HG02678 (cell line): ENCODE results near the gene SYCN.
"Not testable (repeated sequence)": the region's sequence is repeated elsewhere in the genome, so short reads cannot be mapped to it uniquely, and the experiment has no call there.

ENCODE experiments used
- ATAC-seq: cut with Tn5 transposase; IDR thresholded peaks from one replicate; pipeline ENCODE4 v1.9.1; 2021; ENCODE audit warnings: mild to moderate bottlenecking, moderate library complexity; ENCODE audit not compliant: unreplicated experiment

The SYCN gene

DNA sequence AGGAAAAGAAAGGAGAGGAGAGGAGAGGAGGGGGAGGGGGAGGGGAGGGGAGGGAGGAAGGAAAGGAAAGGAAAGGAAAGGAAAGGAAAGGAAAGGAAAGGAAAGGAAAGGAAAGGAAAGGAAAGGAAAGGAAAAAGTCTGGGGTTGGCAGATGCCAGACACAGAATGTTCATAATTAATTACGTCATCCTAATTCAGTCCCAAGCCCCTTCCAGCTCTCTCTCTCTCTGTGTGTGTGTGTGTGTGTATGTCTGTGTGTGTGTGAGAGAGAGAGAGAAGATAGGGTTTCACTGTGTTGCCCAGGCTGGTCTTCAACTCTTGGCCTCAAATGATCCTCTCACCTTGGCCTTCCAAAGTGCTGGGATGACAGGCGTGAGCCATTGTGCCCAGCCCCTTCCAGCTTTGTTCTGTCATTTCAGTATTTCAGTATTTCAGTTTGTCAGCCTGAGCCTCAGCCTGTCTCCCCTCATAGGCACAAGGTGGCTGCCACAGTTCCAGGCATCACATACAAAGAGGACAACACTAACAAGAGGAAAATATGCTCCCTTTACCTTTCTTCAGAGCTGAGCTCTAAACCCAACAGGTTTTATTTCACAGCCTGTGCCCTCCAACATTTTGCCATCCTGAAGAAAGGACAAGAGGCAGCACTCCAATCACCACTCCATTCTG lies 26.2 kb upstream of the SYCN start:
- ATAC-seq = no peak

DNA sequence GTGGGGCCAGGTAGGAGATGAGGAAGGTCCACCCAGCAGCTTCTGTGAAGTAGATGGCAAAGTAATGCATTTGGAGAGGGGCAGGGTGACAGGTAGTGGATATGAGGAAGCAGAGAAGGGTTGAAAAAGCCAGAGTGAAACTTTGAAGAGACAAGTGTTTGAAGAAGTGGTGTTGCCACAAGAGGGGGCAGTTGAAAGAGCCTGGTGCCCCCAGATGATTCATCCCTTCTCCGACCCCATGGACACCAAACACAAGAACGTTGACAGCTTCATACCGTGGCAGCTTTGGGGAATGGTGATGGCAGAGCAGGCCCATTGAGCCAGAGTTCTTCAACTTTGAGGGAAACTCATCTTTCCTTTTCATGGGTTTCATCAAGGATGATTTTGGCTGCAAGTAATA lies 20.8 kb upstream of the SYCN start:
- no peak for ATAC-seq

DNA sequence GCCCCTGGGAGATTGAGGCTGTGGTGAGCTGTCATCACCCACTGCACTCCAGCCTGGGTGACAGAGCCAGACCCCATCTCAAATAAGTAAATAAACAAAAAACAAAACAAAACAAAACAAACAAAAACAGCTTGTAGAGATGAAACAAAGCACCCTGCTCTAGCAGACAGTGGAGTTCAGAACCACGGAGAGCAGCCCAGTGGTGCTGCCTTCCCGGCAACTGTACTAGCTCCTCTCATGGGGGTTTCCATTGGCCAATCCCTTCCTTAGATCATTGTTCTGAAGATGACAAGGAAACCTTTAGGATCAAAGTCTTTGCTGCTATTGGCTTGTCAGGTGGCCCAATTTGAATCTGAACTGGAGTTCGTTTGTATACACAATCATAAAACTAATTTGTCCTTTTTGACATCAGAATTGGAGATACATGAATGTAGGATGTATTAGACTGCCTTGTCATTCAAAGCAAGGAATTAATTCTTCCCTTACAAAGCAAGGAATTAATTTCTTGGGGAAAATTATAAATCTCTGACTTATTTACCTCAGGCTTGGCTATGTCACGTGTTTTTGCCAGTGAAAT lies 19.7 kb upstream of the SYCN start:
- no peak for ATAC-seq

DNA sequence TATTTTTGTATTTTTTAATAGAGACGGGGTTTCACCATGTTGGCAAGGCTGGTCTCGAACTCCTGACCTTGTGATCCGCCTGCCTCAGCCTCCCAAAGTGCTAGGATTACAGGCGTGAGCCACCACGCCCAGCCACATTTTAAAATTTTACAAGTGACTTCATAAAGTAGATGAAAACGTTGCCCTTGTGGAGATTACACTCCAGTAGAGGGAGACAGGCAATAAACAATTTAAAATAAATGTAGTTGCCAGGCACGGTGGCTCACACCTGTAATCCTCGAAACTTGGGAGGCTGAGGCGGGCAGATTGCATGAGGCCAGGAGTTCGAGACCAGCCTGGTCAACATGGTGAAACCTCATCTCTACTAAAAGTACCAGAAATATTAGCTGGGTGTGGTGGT lies 15.0 kb upstream of the SYCN start:
- not testable (repeated sequence) for ATAC-seq

DNA sequence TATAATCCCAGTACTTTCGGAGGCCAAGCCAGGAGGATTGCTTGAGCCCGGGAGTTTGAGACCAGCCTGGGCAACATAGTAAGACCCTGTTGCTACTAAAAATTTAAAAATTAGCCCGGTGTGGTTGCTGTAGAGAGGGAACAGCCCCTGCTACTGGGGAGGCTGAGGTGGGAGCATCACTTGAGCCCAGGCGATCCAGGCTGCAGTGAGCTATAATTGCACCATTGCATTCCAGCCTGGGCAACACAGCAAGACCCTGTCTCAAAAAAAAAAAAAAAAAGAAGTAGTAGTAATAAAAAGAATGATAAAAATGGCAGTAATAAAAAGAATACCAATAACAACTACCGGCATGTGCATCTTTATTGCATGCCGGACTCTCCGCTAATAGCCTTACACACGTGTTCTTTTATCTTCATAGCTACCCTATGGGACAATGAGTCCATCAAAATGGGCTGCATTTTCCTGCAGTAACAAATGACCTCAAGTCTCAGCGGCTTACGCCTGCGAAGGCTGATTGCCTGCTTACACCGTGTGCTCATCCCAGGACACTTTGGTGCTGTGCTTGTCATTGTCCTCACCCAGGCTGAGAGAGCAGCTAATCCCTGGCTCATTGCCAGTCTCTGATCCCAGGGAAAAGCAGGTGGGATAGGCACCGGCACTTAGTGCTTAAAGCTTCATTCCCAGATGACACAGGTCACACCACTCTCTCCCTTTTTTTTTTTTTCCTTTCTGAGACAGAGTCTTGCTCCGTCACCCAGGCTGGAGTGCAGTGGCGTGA lies 14.4 kb upstream of the SYCN start:
- no peak for ATAC-seq

DNA sequence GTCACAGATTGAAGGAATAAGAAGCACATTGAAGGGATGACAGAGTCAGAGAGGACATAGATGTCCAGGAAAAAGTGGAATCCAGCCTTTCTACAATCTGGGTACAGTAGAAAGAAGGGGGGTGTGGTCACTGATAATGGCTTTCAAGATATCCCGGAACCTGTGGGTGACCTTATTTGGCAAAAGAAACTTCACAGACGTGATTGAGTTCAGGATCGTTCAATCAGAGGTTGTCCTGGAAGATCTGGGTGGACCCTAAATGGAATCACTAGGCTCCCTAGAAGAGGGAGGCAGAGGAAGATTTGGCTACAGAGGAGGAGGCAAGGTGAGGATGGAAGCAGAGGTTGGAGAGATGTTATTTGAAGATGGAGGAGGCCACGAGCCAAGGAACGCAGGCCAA lies 13.0 kb upstream of the SYCN start:
- ATAC-seq = no peak

DNA sequence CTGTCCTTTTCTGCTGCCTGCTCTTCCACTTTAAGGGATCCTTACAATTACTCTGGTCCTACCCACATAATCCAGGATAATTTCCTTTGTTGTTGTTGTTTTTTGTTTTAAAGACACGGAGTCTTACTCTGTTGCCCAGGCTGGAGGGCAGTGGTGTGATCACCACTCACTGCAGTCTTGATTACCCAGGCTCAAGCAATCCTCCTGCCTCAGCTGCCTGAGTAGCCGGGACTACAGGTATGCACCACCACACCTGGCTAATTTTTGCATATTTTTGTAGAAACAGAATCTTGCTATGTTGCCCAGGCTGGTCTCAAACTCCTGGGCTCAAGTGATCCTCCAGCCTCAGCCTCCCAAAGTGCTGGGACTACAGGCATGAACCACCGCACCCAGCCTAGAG lies 11.3 kb upstream of the SYCN start:
- not testable (repeated sequence) for ATAC-seq

DNA sequence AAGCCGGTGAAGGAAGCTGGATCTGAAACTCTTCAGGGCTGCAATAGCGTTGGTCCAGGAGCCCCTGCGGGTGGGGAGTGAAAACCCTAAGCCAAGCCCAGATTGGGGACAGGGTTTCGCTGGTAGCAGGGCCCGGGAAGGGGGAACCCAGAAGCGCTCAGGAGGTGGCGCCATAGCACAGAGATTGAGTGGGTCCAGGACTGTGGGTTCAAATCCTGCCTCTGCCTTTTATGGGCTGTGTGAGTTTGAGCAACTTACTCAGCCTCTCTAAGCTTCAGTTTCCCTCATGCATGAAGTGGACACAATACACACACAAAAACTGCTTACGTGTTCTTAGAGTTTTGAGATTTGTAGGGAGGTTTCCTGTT lies 8.3 kb upstream of the SYCN start:
- no peak for ATAC-seq

DNA sequence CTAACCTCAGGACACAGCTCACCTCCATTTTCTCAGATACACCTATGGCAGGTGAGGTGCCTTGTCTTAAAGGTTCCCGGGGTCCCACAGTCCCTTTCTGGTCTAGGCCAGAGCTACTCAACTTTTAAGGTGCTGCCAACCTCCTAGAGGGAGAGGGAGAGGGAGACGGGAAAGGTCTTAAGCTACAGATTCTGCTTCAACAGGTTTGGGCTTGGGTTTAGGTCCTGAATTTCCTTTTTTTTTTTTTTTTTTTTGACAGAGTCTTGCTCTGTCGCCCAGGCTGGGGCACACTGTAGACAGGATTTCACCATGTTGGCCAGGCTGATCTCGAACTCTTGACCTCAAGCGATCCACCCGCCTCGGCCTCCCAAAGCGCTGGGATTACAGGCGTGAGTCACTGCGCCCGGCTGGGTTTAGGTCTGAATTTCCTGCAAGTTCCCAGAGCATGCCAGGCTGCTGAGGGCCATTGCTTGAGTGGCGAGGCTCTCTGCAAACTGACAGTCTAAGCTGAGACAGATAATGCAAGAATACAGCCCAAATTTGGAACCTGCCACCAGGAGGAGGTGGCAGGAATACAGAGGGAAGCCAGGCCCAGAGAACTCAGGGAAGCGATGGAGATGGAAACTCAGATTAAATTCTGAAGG lies 7.8 kb upstream of the SYCN start:
- ATAC-seq = no peak

DNA sequence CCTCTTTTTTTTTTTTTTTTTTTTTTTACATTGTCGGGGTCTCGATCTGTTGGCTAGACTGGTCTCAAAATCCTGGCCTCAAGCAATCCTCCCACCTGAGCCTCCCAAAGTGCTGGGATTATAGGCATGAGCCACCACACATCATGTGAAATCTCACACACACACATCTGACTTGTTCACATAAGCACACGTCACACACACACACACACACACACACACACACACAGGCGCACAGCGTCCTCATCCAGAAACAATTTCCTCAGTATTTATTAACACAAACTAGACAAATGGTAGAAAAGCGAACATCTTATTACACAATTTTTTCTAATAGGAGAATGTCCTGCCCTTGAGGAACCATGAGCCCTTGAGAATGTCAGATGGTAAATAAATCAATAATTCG lies 5.1 kb upstream of the SYCN start:
- no peak for ATAC-seq

DNA sequence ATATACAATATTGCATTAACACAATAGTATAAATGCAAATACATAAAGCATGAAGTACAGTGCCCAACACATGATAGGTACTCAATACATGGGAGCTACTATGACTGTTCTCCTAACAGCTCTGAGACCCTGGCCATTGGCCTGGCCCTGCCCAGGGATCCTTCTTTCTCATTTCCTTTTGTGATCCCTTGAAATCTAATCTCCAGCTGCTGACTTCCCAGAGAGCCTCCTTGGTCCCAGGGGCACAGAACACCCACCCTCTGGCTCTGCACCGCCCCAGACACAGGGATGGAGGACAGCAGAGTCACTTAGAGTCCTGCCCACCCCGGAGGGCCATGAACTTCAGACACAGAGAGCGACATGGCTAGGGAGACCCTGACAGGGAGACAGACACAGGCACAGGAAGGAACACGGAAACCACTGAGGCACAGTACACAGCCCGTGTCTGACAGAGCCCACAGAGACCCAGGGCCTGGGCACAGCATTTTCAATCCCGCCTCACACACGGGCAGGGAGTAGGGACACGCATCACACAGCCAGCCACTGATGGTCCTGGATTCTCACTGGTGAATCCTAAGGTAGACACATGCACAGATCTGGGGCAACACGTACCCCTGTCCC lies 4.2 kb upstream of the SYCN start:
- ATAC-seq = no peak

DNA sequence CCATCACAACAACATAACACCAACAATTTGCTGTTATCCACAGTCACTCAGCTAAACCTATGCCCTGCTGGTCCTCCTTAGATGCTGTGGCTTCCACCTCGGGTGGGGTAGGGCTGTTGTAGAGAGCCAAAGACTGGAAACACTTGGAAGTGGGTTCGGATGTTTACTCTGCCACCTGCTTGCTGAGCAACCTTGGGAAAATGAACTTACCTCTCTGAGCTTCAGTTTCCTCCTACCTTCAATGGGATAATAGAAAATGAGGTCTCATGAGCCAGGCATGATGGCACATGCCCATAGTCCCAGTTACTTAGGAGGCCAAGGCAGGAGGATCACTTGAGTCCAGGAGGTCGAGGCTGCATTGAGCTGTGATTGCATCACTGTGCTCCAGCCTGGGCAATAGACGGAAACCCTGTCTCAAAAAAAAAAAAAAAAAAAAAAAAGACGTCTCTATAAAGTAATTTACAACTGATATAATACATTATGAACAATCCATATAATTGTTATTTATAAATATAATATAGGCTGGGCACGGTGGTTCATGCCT lies 3.3 kb upstream of the SYCN start:
- no peak for ATAC-seq

DNA sequence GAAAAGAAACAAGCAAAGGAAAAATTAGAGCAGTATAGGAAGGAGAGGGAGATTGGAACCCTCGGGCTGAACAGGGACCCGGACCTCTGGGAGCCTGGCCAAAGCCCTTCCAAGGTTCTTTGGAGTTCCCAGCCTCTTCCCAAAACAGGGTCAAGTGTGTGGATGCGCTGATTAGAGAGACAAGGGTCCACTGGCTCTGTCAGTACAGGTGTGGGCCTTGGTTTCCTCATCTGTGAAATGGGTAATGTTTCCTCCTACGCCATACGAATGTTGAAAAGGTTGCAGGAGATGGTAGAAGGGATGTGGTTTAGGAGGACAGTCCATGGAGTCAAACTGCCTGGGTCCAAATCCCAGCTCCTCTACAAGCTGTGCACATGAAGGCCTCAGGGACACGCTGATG lies 2.1 kb upstream of the SYCN start:
- no peak for ATAC-seq

DNA sequence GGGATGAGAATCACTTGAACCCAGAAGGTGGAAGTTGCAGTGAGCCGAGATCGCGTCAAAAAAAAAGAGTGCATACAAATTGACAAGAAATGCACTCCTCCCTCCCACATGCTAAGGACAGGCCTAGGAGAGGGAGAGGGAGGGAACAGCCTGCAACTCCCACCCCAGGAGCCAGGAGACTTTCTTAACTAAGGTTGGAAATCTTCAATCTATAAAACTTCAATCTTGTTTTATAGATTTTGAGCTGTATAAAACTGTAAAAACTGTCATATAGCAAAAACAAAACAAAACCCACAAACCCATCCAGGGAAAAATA lies 1.3 kb upstream of the SYCN start:
- no peak for ATAC-seq

DNA sequence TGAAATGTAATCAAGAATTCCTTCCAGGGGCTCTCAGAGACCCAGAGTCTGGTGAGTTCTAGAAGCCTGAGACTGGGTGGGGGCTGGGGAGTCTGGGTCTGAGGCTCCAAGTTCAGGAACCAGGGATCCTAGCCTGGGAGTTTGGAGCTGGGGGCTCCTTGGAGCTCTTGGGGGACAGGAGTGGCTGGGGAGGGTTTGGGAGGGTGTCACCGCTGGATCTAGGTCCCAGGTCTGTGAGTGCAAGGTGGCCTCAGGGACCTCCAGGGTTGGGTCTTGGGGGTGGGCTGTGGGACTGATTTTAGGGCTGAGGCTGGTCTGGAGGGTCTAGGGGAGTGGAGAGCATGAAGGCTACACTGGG lies 1.1 kb downstream of the SYCN start:
- no peak for ATAC-seq

DNA sequence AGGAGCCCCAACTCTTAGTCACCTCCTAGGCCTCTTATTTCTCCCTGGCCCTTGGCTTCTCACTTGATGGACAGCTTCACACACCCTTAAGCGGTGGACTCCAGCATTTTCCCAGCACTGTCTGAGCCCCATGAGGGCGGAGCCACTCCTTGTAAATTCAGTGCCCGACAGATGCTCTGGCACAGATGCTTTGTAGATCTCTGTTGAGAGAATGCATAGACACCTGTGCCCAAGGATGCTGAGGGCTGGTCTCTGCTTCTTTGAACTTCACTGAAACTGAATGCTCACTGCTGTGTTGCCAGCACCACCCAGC lies 3.3 kb downstream of the SYCN start:
- no peak for ATAC-seq

DNA sequence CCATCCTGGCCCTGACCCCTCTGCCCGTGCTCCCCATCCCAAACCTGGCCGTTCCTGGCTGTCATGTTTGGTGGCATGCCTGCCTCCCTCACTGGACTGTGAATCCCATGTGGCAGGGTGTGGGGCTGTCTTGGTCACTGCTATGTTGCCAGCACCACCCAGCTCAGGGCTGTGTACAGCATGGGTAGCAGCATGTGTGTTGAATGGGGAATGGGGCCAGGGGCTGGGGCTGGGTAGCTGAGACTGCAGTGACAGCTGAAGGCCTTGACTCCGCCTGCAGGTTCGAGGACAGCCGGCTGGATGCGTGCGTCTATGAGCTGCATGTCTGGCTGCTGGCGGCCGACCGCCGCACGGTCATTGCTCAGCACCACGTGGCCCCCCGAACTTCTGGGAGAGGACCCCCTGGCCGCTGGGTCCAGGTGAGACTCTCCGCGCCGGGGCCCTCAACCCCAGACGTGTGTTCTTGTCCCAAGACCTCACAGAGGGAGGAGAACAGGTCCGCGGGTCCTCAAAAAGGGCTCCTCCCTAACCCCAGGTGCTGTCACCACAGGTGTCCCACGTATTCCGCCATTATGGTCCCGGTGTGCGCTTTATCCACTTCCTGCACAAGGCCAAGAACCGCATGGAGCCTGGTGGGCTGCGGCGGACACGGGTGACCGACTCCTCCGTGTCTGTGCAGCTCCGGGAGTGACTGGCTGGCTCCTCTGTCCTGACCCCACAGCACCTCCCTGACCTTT lies 3.8 kb downstream of the SYCN start:
- ATAC-seq = no peak

DNA sequence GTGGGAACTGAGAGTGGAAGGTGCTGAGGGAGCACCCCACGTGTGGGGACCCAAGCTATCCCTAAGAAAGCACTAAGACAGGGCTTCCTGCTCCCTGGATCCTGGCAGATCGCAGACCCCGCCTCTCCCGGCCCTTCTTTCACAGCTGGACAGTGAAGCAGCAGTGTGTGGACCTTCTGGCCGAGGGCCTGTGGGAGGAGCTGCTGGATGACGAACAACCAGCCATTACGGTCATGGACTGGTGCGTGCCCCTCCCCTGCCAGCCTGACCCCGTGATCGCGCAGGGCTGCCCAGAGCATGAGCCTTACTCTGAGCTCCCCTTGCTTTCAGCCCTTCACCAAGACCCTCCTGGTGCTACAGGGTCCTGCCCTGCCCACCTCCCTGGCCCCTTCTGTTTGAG lies 5.0 kb downstream of the SYCN start:
- no peak for ATAC-seq

DNA sequence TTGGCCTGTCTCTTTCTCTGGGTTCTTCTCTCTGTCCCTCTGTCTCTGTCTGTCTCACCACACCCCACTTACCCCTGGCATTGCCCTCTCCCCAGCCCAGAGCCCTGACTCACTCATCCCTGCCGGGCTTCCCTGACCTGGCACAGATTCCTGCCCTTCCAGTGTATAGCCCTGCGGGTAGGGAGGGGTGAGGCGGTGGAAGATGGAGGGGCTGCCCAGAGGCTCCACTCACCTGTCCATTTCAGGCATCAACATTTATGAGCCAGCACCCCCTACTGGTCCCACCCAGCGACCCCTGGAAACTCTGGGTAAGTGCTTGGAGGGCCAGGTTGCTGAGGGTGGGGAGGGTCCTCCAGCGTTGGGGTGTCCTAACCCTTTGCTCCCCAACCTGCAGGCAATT lies 6.3 kb downstream of the SYCN start:
- no peak for ATAC-seq

DNA sequence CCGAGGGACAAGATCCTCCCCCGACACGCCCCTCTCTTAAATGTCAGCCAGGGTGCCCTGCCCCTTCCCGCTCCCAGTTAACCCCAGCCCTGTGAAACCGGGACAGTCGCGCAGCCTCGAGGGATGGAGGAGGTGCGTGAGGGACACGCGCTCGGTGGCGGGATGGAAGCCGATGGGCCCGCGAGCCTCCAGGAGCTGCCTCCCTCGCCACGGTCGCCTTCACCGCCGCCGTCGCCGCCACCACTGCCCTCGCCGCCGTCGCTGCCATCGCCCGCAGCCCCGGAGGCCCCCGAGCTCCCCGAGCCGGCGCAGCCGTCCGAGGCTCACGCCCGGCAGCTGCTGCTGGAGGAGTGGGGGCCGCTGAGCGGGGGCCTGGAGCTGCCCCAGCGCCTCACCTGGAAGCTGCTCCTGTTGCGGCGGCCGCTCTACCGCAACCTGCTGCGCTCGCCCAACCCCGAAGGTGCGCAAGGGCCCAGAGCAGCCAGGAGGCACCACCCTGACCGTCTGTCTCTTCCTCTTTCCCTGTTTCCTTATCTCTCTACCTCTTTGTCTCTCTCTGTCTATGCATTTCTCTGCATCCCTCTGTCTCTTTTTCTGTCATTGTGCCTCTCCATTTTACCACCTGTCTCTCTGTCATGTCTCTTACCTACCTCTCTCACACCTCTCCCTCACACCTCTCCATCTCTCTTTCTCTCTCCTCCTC lies 7.1 kb downstream of the SYCN start, which contains the start of gene NCCRP1:
Gene NCCRP1, plus strand, starts transcription at position 105 of the 703 bp plus-strand sequence. Its CDS starts 19 bp downstream, at position 124.
- no peak for ATAC-seq
